Adipocyte (in vitro differentiated cells): ENCODE measurements around the gene KCNJ12.
"Not testable (repeated sequence)": the region's sequence is repeated elsewhere in the genome, so short reads cannot be mapped to it uniquely, and the experiment has no call there.

Source experiments
- DNase-seq: peaks from one replicate; pipeline ENCODE4 v3.0.0-alpha.2; 2015; ENCODE audit warnings: low read depth
- H3K27me3 ChIP-seq: replicated peaks from 2 replicates; pipeline ENCODE4 v1.7.0; 2013; ENCODE audit warnings: mild to moderate bottlenecking, low read length, moderate library complexity; ENCODE audit not compliant: control insufficient read depth, insufficient read depth
- H3K36me3 ChIP-seq: 2 replicates; pipeline ENCODE4 v1.7.0; 2013; ENCODE audit warnings: low read length, mild to moderate bottlenecking, moderate library complexity; ENCODE audit not compliant: control insufficient read depth, insufficient read depth, severe bottlenecking
- H3K4me1 ChIP-seq: 2 replicates; pipeline ENCODE4 v1.7.0; 2013; ENCODE audit warnings: mild to moderate bottlenecking, low read length, moderate library complexity; ENCODE audit not compliant: control insufficient read depth, insufficient read depth
- H3K4me3 ChIP-seq: 2 replicates; pipeline ENCODE4 v1.7.0; 2013; ENCODE audit warnings: mild to moderate bottlenecking, low read length, moderate library complexity
- H3K9ac ChIP-seq: 2 replicates; pipeline ENCODE4 v1.7.0; 2013; ENCODE audit warnings: mild to moderate bottlenecking, low read length, moderate library complexity
- H3K9me3 ChIP-seq: 2 replicates; pipeline ENCODE4 v1.7.0; 2013; ENCODE audit warnings: mild to moderate bottlenecking, low read length, moderate library complexity; ENCODE audit not compliant: control insufficient read depth

KCNJ12 gene

DNA sequence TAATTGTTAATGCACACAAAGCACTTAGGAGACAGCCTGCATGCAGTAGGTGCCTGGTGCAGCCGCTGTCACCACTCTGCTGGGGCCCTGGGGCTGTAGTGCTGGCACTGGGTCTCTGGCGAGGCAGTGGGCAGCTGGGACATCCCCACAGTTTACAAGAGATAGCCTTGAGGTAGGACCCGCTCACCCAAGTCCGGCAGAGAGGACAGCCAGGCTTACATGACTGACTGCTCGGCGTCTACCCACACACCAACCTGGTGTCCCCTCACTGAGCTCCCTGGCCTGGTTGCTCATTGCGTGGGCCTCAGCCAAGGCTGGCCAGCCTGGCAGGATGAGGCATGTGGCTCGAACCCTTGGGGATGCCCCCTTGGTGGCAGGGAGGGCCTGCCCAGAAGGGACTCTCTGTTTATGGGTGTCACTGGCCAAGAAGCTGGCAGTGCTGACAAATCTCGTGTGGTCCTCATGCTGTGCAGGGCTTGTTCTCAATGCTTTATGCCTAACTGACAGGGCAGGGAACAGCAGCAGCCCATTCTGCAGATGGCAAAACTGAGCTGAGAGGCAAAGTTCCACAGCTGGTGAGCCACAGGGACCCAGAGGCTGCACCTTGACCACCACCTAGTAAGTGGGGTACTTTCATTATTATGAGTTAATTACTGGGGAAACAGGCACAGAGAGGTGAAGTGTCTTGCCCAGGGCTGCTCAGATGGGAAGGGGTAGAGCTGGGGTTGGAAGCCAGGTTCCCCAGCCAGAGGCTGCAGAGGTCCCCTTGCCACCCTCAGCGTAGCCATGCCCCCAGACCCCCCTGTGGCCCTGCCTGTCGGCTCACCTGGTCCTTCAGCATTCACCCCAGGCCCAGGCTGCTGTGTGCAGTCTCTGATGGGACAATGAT, 32.9 kb upstream of the KCNJ12 start:
- DNase-seq, result not testable (repeated sequence)

DNA sequence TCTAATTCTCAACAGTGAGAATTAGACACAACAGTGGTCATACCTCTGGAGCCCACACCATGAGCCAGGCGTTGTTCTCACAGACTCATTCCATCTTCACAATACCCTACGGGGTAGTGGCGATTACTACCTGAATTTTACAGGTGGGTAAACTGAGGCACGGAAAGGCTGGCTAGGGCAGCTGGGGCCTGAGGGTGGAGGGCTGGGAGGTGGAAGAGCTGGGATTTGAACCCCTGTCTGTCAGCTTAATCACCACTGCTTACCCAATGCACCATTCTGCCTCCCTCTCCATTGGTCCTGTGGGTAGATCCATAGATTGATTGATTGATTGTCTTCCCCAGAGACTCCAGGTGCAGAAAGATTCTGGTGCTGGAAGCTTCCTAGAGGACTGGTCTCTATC, 31.4 kb upstream of the KCNJ12 start:
- H3K9me3 ChIP-seq, H3K27me3 ChIP-seq, H3K9ac ChIP-seq, H3K4me1 ChIP-seq, DNase-seq, H3K4me3 ChIP-seq, H3K36me3 ChIP-seq: not testable (repeated sequence)

More for the DNA sequence above, 32.9 kb upstream of the KCNJ12 start:
- not testable (repeated sequence) for H3K4me1 ChIP-seq, H3K9me3 ChIP-seq, H3K36me3 ChIP-seq, H3K27me3 ChIP-seq, H3K9ac ChIP-seq, H3K4me3 ChIP-seq

DNA sequence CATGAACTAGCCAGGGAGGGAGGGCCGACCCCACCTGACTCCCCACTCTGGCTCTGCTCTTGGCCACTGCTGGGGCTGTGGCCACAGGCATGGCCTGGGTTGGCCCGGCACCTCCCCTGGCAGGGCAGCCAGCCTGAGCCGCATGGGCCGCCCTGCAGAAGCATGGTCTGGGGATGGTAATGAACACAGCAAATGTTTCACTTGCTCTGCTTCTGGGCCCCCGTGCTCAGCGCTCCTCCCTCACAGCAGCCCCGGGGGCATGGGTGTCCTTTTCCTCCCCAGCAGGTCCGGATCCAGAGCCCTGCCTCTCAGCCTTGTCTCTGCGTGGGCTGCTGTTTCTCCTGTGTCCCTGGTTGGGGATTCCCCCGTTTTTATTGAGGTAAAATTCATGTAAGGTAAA, 30.9 kb upstream of the KCNJ12 start:
- Histone ChIP-seq H3K9ac (no peak overlapping the region), H3K4me1 (no peaks in the 10 kb centered on the region), H3K4me3 (no peak overlapping the region), H3K36me3 (no peaks in the 10 kb centered on the region), H3K27me3 (no peaks in the 10 kb centered on the region), H3K9me3 (no peaks in the 10 kb centered on the region)
- DNase-seq, result peak; percentile 36

DNA sequence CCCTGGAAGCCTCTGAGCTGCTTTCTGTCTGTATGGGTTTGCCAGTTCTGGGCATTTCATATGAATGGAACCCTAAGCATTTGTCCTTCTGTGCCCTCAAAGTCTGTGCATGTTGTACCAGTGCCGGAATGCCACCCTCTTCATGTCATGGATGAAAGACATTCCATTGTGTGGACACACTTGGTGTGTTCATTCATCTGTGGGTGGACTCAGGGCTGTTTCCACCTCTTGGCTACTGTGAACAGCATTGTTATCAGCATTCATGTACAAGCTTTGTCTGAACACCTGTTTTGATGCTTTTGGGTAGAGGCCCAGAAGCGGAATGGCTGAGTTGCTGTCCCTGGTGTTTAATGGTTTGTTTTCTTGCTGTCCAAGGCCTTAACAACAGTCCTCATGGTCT, 30.1 kb upstream of the KCNJ12 start:
- DNase-seq, H3K36me3 ChIP-seq, H3K4me1 ChIP-seq, H3K9me3 ChIP-seq, H3K27me3 ChIP-seq, H3K9ac ChIP-seq, H3K4me3 ChIP-seq: not testable (repeated sequence)

DNA sequence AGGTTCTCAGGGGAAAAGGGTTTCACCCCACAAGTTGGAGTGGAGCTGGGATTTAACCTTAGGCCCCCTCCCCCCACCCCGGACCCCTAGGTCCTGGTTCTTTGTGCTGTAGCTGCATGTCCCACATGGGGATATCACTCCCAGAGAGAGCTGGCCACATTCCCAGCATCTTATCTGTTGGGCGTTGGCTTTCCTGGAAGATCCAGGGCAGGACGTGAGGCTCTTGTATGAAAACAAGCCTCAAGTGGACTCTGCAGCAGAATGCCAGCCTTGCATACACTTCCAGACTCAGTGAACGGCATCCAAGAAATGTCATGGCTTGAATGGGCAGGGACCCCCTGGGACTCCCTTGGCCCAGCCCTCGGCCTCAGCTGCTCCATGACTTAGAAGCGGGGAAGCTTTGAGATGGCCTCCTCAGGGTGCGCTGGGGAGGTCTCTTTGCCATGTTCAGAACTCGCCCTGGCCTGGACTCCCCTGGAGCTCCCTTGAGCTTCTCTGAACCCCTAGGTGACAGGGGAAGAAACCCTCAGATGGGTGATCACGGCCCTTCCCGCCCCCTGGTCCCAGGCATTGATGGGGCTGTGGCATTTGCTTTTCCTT, 29.4 kb upstream of the KCNJ12 start:
- H3K4me1 ChIP-seq, H3K27me3 ChIP-seq, H3K9ac ChIP-seq, H3K4me3 ChIP-seq, DNase-seq, H3K9me3 ChIP-seq, H3K36me3 ChIP-seq: not testable (repeated sequence)

DNA sequence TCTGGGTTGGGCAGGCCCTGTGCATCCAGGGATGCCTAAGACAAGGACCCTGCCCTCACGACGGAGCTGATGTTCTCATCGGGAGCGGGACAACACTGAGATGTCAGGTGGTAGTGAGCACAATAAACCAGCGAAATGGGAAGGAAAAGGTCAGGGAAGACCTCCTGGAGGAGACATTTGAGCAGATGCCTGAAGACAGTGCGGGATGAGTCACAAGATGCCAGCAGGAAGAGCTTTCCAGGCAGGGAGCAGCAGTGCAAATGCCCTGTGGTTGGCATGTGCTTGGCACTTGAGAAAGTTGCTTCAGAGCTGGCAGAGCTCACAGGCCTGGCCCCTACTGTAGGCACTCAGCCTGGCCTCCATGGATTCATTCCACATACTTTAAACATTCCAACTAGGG, 28.5 kb upstream of the KCNJ12 start:
- H3K9me3 ChIP-seq, H3K4me3 ChIP-seq, DNase-seq, H3K27me3 ChIP-seq, H3K4me1 ChIP-seq, H3K36me3 ChIP-seq, H3K9ac ChIP-seq: not testable (repeated sequence)

DNA sequence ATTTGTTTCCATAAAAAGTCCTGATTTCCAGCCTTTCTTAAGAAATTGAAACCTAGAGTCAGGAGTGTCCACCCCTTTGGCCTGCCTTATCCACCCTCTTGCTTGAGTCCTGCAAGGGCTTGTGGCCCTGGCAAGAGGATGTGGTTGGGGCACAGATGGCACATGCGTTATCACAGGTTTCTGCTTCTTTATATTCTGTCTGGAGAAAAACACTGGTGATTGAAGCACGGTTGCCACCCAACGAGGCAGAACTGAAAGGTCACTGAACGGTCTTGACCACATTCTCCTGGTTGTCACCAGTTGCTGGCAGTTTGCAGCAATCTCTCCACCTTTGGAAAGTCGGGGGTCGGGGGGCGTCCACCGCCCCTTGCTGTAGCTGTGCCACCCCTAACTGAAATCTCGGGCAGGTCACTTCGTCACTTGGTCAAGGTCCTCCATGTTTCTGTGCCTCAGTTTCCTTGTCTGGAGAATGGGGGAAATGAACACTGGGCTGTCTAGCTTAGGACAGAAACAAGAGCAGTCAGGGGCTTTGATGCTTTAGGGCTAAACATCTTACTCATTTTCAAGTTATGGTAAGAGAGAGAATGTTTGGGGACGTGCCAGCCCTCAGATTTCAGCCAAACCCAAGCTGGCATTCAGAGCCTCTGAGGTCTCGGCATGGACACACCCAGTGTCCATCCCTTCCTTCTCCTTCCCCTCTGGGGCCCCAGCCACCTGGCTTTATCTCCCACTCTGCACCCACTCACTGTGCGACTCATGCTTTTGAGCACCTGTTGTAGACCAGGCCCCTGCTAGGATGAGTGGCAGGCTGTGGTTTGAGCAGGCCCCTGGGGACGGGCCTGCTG, 27.9 kb upstream of the KCNJ12 start:
- DNase-seq, result peak; percentile 17
- H3K9ac ChIP-seq, H3K9me3 ChIP-seq, H3K4me3 ChIP-seq, H3K36me3 ChIP-seq, H3K27me3 ChIP-seq, H3K4me1 ChIP-seq: not testable (repeated sequence)

DNA sequence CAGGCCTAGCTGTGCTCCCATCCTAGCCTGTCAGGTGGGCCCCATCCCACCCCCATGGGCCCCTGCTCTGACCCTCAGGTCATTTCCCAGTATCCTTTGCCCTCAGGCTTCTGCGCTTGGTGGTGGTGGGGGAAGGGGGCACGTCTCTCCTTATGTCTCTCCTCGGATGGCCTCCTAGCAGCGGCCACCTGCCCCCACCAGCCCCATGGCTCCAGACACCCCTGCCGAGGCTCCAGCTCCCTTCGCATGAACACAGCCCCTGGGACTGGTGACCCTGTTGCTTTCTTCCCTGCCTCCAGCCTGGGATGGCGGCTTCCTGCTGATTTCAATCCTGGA, 27.3 kb upstream of the KCNJ12 start:
- H3K27me3 ChIP-seq, DNase-seq, H3K4me3 ChIP-seq: not testable (repeated sequence)

DNA sequence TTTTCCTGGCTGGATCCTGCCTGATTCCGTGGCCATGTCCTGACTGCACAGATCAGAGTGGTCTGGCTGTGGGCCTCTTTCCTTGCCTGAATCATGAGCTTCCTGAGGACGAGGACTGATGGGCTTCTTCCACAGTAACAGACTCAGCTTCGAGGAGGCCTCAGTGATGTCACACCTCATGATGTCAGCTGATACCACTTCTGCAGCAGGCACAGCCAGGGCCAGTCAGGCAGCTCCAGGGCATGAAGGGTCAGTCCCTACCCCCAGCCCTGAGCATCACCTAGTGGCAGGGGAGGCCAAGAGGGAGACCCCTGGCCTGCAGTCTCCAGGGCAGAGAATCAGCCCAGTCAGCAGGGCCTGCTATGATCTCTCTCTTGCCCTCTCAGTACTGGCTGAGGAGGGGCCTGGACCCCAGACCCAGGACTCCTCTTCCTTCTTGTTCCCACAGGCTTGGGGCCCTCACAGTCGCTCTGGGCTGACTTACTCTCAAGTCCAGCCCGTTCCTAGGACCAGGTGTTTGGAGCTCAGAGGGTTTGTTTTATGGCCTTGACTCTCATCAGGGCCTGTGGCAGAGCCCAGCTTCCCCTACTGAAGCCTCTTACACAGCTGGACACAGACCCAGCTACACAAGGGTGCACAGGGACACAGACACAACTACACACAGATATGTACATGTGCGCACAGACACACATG, 26.7 kb upstream of the KCNJ12 start:
- H3K9me3 ChIP-seq, H3K27me3 ChIP-seq, H3K9ac ChIP-seq, DNase-seq, H3K4me3 ChIP-seq, H3K36me3 ChIP-seq, H3K4me1 ChIP-seq: not testable (repeated sequence)

More for the DNA sequence above, 27.3 kb upstream of the KCNJ12 start:
- not testable (repeated sequence) for H3K36me3 ChIP-seq, H3K4me1 ChIP-seq, H3K9ac ChIP-seq, H3K9me3 ChIP-seq

DNA sequence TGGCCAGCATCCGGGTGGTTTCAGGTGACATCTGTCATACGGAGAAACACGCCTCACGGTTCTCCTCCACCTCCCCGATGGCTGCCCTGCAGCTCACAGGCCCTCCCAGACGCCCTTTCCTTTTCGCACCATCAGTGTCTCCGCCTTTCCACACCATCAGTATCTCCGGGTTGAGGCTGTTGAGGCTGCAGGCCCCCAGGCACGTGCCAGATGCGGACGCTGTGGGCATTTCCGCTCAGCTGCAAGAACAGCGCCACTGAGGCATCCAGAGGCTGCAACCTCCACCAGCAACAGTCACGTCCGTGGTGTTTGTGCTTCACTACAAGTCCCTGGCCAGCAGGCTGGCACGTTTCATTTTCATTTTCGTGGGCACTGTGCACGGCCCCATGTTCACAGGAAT, 25.7 kb upstream of the KCNJ12 start:
- H3K9me3 ChIP-seq, H3K9ac ChIP-seq, H3K4me1 ChIP-seq, H3K4me3 ChIP-seq, H3K27me3 ChIP-seq, DNase-seq, H3K36me3 ChIP-seq: not testable (repeated sequence)
